Measurements from ENCODE around the gene MYO5C.
A peak's percentile ranks its signal among the peaks of the same experiment; 100 is the strongest.

MYO5C gene

GRCh38 chr15:52309154-52309548 is 13.5 kb upstream of the MYO5C start:
- H3K36me3 ChIP-seq = peaks cover 24% of the 10 kb centered on the region
- H3K9ac ChIP-seq = no peak overlapping the region
- H4K20me1 ChIP-seq = no peaks in the 10 kb centered on the region
- no peak overlapping the region for H3K27ac ChIP-seq
- no peak for TF ChIP-seq Cebpa-rat (IDR thresholded peaks at IDR 0.05)
- no peak overlapping the region for H3K4me2 ChIP-seq
- peaks cover 7% of the 10 kb centered on the region for H3K4me1 ChIP-seq
- H3K27me3 ChIP-seq = no peaks in the 10 kb centered on the region
- no peaks in the 10 kb centered on the region for H3K9me3 ChIP-seq
- no peak overlapping the region for H3K4me3 ChIP-seq

DNA sequence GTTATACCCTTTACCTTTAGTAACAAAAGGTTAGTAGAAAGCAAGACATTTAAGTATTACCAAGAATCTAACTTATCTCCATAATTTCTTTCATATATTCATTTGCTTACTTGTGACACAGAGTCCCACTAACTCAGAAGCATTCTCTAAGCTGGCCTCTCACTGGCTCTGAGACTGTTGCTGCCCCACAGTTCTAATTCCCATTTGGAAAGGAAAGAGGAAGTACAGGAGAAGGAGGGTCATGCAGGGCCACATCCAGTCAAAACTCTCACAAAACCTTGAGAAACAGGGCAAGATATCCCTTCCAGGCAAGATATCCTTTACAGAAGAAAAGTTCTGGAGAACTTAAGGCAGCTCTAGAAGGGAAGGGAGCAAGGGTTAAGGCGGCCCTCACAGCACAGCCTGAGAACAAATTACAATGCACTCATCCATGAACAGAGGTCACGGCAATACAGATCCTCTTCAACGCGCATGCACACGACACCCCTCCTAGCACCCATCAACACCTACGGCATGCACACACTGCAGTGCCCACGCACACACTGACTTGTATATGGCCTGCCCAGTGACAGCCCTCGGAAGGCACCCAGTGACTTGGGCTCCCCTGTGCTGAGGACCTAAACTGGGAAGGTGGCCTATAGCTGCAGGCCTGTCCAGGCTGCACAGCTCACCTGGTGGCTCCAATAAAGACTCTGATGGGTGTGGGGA is 13.0 kb upstream of the MYO5C start:
- Histone ChIP-seq H3K9ac (no peak overlapping the region), H4K20me1 (no peaks in the 10 kb centered on the region), H3K36me3 (peaks cover 20% of the 10 kb centered on the region), H3K4me3 (no peak overlapping the region), H3K4me2 (no peak overlapping the region), H3K27ac (no peak overlapping the region), H3K9me3 (no peaks in the 10 kb centered on the region), H3K27me3 (no peaks in the 10 kb centered on the region), H3K4me1 (peaks cover 12% of the 10 kb centered on the region)
- no peak for TF ChIP-seq Cebpa-rat (IDR thresholded peaks at IDR 0.05)

- no peaks in the 10 kb centered on the region for H3K9me3 ChIP-seq
- no peak for TF ChIP-seq Cebpa-rat (IDR thresholded peaks at IDR 0.05)
- no peak overlapping the region for H3K27ac ChIP-seq
- H3K4me3 ChIP-seq = no peak overlapping the region
- no peak overlapping the region for H3K4me2 ChIP-seq
- peaks cover 20% of the 10 kb centered on the region for H3K4me1 ChIP-seq
- no peaks in the 10 kb centered on the region for H3K27me3 ChIP-seq
- H3K9ac ChIP-seq = no peak overlapping the region
- H3K36me3 ChIP-seq = peaks cover 12% of the 10 kb centered on the region
- H4K20me1 ChIP-seq = no peaks in the 10 kb centered on the region
These were observed 12.2 kb upstream of the MYO5C start for GRCh38 chr15:52307847-52308246.

DNA sequence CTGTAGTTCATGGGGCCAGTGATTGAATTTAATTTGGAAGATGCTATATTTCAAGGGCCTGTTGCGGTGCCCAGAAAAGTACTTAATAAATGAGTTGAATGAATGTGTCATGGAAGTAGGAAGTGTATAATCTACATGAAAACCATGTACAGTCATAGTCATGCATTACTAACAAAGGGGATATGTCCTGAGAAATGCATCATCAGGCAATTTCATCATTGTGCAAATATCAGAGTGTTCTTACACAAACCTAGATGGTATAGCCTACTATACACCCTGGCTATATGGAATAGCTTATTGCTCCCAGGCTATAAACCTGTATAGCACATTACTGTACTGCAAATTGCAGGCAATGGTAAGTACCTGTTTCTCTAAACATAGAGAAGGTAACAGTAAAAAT is 10.7 kb upstream of the MYO5C start:
- Histone ChIP-seq H4K20me1 (no peaks in the 10 kb centered on the region), H3K9ac (no peak overlapping the region), H3K4me1 (peaks cover 21% of the 10 kb centered on the region), H3K9me3 (no peaks in the 10 kb centered on the region), H3K27ac (no peak overlapping the region), H3K4me2 (no peak overlapping the region), H3K36me3 (peaks cover 9% of the 10 kb centered on the region), H3K4me3 (no peak overlapping the region), H3K27me3 (no peaks in the 10 kb centered on the region)
- TF ChIP-seq Cebpa-rat (IDR thresholded peaks at IDR 0.05) = no peak

DNA sequence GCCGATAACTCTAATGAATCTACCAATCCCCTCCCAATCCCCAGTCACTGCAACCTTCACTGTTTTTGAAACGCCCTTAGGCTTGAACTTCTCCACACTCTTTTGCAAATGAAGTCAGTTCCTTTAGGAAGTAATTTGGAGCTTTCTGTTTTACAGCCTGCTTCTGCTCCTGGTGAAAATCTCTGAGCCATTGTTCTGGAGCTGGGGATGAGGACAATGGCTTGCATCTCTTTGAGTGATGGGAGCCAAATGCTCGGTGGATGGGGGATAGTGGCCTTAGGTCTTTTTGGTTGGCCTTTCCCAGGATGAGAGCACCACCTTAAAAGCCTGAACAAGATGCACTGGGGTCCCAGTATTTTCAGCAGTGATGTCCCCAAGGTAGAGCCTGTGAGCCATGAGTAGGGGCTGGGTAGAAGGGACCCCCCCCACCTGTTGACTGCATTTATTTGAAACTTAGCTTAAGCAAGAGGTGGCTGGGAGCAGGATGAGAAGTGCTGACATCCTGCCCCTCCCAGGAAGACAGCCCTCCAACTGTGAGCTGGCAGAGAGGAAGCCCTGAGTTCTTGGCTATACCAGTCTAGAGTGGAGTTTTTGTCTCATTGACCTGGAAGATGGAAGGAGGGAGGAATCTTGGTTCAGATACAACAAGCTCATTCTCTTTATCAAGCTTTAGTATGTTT is 7.6 kb upstream of the MYO5C start:
- Histone ChIP-seq H3K9ac (no peak overlapping the region), H3K9me3 (peaks cover 4% of the 10 kb centered on the region), H4K20me1 (no peaks in the 10 kb centered on the region), H3K4me3 (no peak overlapping the region), H3K4me1 (peaks cover 16% of the 10 kb centered on the region), H3K4me2 (peak overlapping the region; percentile 63), H3K27me3 (no peaks in the 10 kb centered on the region), H3K36me3 (no peaks in the 10 kb centered on the region), H3K27ac (no peak overlapping the region)
- no peak for TF ChIP-seq Cebpa-rat (IDR thresholded peaks at IDR 0.05)

- TF ChIP-seq Cebpa-rat (IDR thresholded peaks at IDR 0.05) = no peak
- no peaks in the 10 kb centered on the region for H3K36me3 ChIP-seq
- no peak overlapping the region for H3K4me2 ChIP-seq
- H4K20me1 ChIP-seq = no peaks in the 10 kb centered on the region
- no peak overlapping the region for H3K27ac ChIP-seq
- no peak overlapping the region for H3K4me3 ChIP-seq
- H3K9me3 ChIP-seq = peaks cover 4% of the 10 kb centered on the region
- peaks cover 21% of the 10 kb centered on the region for H3K4me1 ChIP-seq
- H3K9ac ChIP-seq = no peak overlapping the region
- no peaks in the 10 kb centered on the region for H3K27me3 ChIP-seq
These were observed 5.8 kb upstream of the MYO5C start for GRCh38 chr15:52301265-52301847.

DNA sequence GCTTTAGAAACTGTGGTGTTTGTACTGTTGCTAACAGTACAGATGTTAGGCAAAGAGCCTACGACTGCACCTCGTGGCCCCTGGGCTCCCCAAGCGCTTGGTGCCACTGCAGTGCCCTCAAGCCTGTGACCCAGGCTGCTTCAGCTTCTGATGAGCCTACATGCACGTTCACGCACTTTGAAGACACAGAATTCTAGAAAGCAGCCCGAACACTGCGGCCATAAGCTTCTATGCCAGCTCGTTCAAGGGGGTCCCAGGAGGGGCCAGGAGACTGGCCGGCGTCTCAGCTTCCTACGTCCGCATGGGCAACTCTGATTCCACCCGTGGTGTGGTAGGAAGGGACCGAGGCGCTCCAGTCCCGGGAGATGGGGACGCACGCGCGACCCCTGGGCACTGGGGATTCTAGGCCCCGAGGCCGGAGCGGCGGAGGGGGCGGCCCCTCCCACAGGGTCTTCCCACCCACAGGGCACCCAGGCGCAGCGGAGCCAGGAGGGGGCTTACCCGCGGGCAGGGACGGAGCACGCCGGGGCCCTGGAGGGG is 653 bp downstream of the MYO5C start:
- H3K4me2 ChIP-seq = peak overlapping the region; percentile 97
- TF ChIP-seq Cebpa-rat (IDR thresholded peaks at IDR 0.05) = no peak
- H3K4me3 ChIP-seq = peak overlapping the region; percentile 80
- H3K36me3 ChIP-seq = peaks cover 13% of the 10 kb centered on the region
- H3K9ac ChIP-seq = peak overlapping the region; percentile 93
- no peaks in the 10 kb centered on the region for H3K27me3 ChIP-seq
- H3K4me1 ChIP-seq = peaks cover 64% of the 10 kb centered on the region
- H3K9me3 ChIP-seq = peaks cover 2% of the 10 kb centered on the region
- H3K27ac ChIP-seq = peak overlapping the region; percentile 98
- H4K20me1 ChIP-seq = peaks cover 24% of the 10 kb centered on the region; the same call in 1 of the 2 replicates

- H3K27me3 ChIP-seq = no peaks in the 10 kb centered on the region
- peaks cover 73% of the 10 kb centered on the region for H3K4me1 ChIP-seq
- no peak overlapping the region for H3K4me3 ChIP-seq
- H3K9me3 ChIP-seq = peaks cover 8% of the 10 kb centered on the region
- no peak for TF ChIP-seq Cebpa-rat (IDR thresholded peaks at IDR 0.05)
- H3K9ac ChIP-seq = no peak overlapping the region; the same call in 1 of the 2 replicates
- peaks cover 22% of the 10 kb centered on the region for H3K36me3 ChIP-seq
- peak overlapping the region; percentile 97 for H3K4me2 ChIP-seq
- H3K27ac ChIP-seq = peak overlapping the region; percentile 98
- peaks cover 42% of the 10 kb centered on the region for H4K20me1 ChIP-seq
These were observed 2.7 kb downstream of the MYO5C start for GRCh38 chr15:52292780-52293392.

DNA sequence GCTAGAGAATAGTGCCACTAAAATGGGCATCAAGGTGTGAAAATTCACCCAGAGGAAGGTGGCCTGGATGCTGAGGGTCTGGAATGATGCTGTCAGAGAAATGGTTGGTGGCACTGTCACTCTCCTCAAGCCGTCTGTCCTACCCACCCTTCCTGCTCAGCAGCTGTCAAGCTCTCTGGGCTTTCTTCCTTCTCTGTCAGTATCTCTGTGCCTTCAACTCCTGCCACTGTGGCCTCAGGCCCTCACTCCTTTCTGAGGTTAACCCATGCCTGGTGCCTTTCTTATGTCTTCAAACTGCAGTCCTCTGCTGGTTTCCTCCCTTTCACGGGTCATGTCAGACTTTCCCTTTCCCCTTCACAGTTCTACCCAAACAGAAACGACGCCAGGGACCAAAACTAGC is 4.4 kb downstream of the MYO5C start:
- Histone ChIP-seq H3K4me1 (peaks cover 67% of the 10 kb centered on the region), H3K9me3 (peaks cover 19% of the 10 kb centered on the region), H3K4me3 (no peak overlapping the region), H3K27me3 (no peaks in the 10 kb centered on the region), H3K27ac (peak overlapping the region; percentile 48; the same call in 1 of the 2 replicates), H3K36me3 (peaks cover 34% of the 10 kb centered on the region), H3K9ac (no peak overlapping the region; the same call in 1 of the 2 replicates), H3K4me2 (peak overlapping the region; percentile 63), H4K20me1 (peaks cover 45% of the 10 kb centered on the region)
- no peak for TF ChIP-seq Cebpa-rat (IDR thresholded peaks at IDR 0.05)

Data from BLaER1 (cell line).